Measurements from ENCODE around the gene CAND2.

CAND2 gene

GRCh38 chr3:12759097-12759679 lies 37.3 kb upstream of the CAND2 start, which contains the start of gene TMEM40:
TMEM40 (minus strand) TSS chr3:12759259; CDS start chr3:12749832, 9,427 bp downstream.
- no peaks in the 10 kb centered on the region for H3K9me2 ChIP-seq (replicated peaks; ENCODE audit: low read depth, low read length)
- peak within 1 kb of the TSS; percentile 52; the same call in 1 of the 2 replicates for H2AFZ ChIP-seq (ENCODE audit: low read length)
- H3K79me2 ChIP-seq (ENCODE audit: insufficient read depth, low read length) = no peaks in the 10 kb centered on the region
- no peak within 1 kb of the TSS for H3K9ac ChIP-seq (ENCODE audit: low read depth, low read length, poor library complexity, severe bottlenecking)
- H3K4me2 ChIP-seq (ENCODE audit: low read depth, low read length, poor library complexity, severe bottlenecking) = no peak within 1 kb of the TSS
- no peak for TF ChIP-seq EZH2phosphoT487 (IDR thresholded peaks at IDR 0.05; ENCODE audit: borderline replicate concordance)
- no peak for TF ChIP-seq CTCF (conservative IDR thresholded peaks at IDR 0.05; ENCODE audit: low read length)
- no peaks in the 10 kb centered on the region for H4K20me1 ChIP-seq (ENCODE audit: insufficient read depth, low read length, poor library complexity, severe bottlenecking)
- peaks cover 4% of the 10 kb centered on the region for H3K4me1 ChIP-seq (ENCODE audit: insufficient read depth, low read length, poor library complexity, severe bottlenecking)
- no peaks in the 10 kb centered on the region for H3F3A ChIP-seq (ENCODE audit: low read depth)
- no peaks in the 10 kb centered on the region for H3K9me3 ChIP-seq (ENCODE audit: insufficient read depth, low read depth, low read length)
- no peaks in the 10 kb centered on the region for H3K27me3 ChIP-seq (ENCODE audit: insufficient read depth, low read length, poor library complexity, severe bottlenecking)
- H3K36me3 ChIP-seq (ENCODE audit: insufficient read depth, low read length) = no peaks in the 10 kb centered on the region
- no peak within 1 kb of the TSS for H3K4me3 ChIP-seq (ENCODE audit: low read length, poor library complexity, severe bottlenecking)

- Histone ChIP-seq H3K9me2 (replicated peaks; ENCODE audit: low read depth, low read length) (no peaks in the 10 kb centered on the region), H4K20me1 (ENCODE audit: insufficient read depth, low read length, poor library complexity, severe bottlenecking) (no peaks in the 10 kb centered on the region), H3K27me3 (ENCODE audit: insufficient read depth, low read length, poor library complexity, severe bottlenecking) (no peaks in the 10 kb centered on the region), H2AFZ (ENCODE audit: low read length) (peak overlapping the region; percentile 27; the same call in 1 of the 2 replicates), H3K9me3 (ENCODE audit: insufficient read depth, low read depth, low read length) (no peaks in the 10 kb centered on the region), H3F3A (ENCODE audit: low read depth) (no peaks in the 10 kb centered on the region), H3K4me3 (ENCODE audit: low read length, poor library complexity, severe bottlenecking) (no peak overlapping the region), H3K79me2 (ENCODE audit: insufficient read depth, low read length) (no peaks in the 10 kb centered on the region), H3K4me1 (ENCODE audit: insufficient read depth, low read length, poor library complexity, severe bottlenecking) (peaks cover 4% of the 10 kb centered on the region), H3K4me2 (ENCODE audit: low read depth, low read length, poor library complexity, severe bottlenecking) (no peak overlapping the region), H3K9ac (ENCODE audit: low read depth, low read length, poor library complexity, severe bottlenecking) (no peak overlapping the region), H3K36me3 (ENCODE audit: insufficient read depth, low read length) (no peaks in the 10 kb centered on the region)
- TF ChIP-seq EZH2phosphoT487 (IDR thresholded peaks at IDR 0.05; ENCODE audit: borderline replicate concordance) = no peak
- TF ChIP-seq CTCF (conservative IDR thresholded peaks at IDR 0.05; ENCODE audit: low read length) = no peak
These were observed 36.6 kb upstream of the CAND2 start for GRCh38 chr3:12759693-12760565.

GRCh38 chr3:12764171-12764776 lies 32.2 kb upstream of the CAND2 start:
- no peak overlapping the region for H2AFZ ChIP-seq (ENCODE audit: low read length)
- H3K79me2 ChIP-seq (ENCODE audit: insufficient read depth, low read length) = no peaks in the 10 kb centered on the region
- H3K9me2 ChIP-seq (replicated peaks; ENCODE audit: low read depth, low read length) = no peaks in the 10 kb centered on the region
- no peaks in the 10 kb centered on the region for H3K36me3 ChIP-seq (ENCODE audit: insufficient read depth, low read length)
- no peaks in the 10 kb centered on the region for H3K27me3 ChIP-seq (ENCODE audit: insufficient read depth, low read length, poor library complexity, severe bottlenecking)
- H3K4me3 ChIP-seq (ENCODE audit: low read length, poor library complexity, severe bottlenecking) = no peak overlapping the region
- TF ChIP-seq EZH2phosphoT487 (IDR thresholded peaks at IDR 0.05; ENCODE audit: borderline replicate concordance) (no peak), CTCF (conservative IDR thresholded peaks at IDR 0.05; ENCODE audit: low read length) (no peak)
- no peaks in the 10 kb centered on the region for H3F3A ChIP-seq (ENCODE audit: low read depth)
- no peaks in the 10 kb centered on the region for H4K20me1 ChIP-seq (ENCODE audit: insufficient read depth, low read length, poor library complexity, severe bottlenecking)
- no peak overlapping the region for H3K9ac ChIP-seq (ENCODE audit: low read depth, low read length, poor library complexity, severe bottlenecking)
- H3K9me3 ChIP-seq (ENCODE audit: insufficient read depth, low read depth, low read length) = no peaks in the 10 kb centered on the region
- no peak overlapping the region for H3K4me2 ChIP-seq (ENCODE audit: low read depth, low read length, poor library complexity, severe bottlenecking)
- peaks cover 4% of the 10 kb centered on the region for H3K4me1 ChIP-seq (ENCODE audit: insufficient read depth, low read length, poor library complexity, severe bottlenecking)

Measured in Loucy (cell line).